Breast epithelium (tissue), 3 donors: ENCODE results near the gene TNC.

Experiments
- CTCF ChIP-seq, 3 donors: fragments of 450-650 bp; IDR thresholded peaks; one replicate each; pipeline ENCODE4 v1.5.1; 2016 to 2017; ENCODE audit warnings: antibody characterized with exemption in 3 of 3, mild to moderate bottlenecking in 3 of 3, moderate library complexity in 3 of 3
- POLR2A ChIP-seq: fragments of 450-650 bp; IDR thresholded peaks from one replicate; pipeline ENCODE4 v1.6.1; 2016; ENCODE audit warnings: antibody characterized with exemption, mild to moderate bottlenecking, moderate library complexity

DNA sequence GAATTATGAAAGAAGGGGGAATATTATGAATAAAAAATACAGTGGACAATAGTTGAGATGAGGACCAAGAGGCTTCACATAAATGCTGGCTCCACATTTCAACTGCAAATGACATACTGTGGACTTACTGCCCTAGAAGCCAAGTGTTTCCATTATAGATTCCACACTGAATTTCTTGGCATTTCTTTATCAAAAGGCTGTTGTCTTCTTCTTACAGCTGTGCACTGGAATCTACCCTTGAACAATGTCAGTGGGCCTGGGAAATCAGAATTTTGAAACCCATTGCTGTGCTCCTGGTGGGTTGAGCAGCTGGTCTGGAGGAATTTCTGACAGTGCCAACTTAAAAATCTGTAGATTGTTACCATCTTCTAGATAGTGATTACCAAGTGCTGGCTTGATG, 49.9 kb downstream of the TNC start:
- TF ChIP-seq POLR2A = no peak
- TF ChIP-seq CTCF (IDR thresholded peaks at IDR 0.05) = no peak
